ENCODE measurements around the gene RBM22.
"Not testable (repeated sequence)": the region's sequence is repeated elsewhere in the genome, so short reads cannot be mapped to it uniquely, and the experiment has no call there.

The RBM22 gene

GRCh38 chr5:150700594-150701377, at the start of gene RBM22:
Gene RBM22, minus strand, starts transcription at chr5:150701062. Its CDS starts 77 bp downstream, at chr5:150700985.
- FAIRE-seq = peak; percentile 95

GRCh38 chr5:150750469-150750868, 49.6 kb upstream of the RBM22 start:
- no peak for FAIRE-seq

- not testable (repeated sequence) for FAIRE-seq
Observed at GRCh38 chr5:150743142-150743488, 42.3 kb upstream of the RBM22 start.

- not testable (repeated sequence) for FAIRE-seq
Observed at GRCh38 chr5:150742455-150743141, 41.7 kb upstream of the RBM22 start.

GRCh38 chr5:150740992-150741391, 40.1 kb upstream of the RBM22 start:
- no peak for FAIRE-seq

GRCh38 chr5:150738862-150739261, 38.0 kb upstream of the RBM22 start:
- FAIRE-seq = no peak

GRCh38 chr5:150734579-150735384, 33.9 kb upstream of the RBM22 start:
- FAIRE-seq = no peak

- FAIRE-seq = no peak
Observed at GRCh38 chr5:150731669-150732242, 30.9 kb upstream of the RBM22 start.

- FAIRE-seq = no peak
Observed at GRCh38 chr5:150729859-150730258, 29.0 kb upstream of the RBM22 start.

- no peak for FAIRE-seq
Observed at GRCh38 chr5:150723845-150724244, 23.0 kb upstream of the RBM22 start.

- no peak for FAIRE-seq
Observed at GRCh38 chr5:150710165-150710564, 9.3 kb upstream of the RBM22 start.

GRCh38 chr5:150706776-150707390, 6.0 kb upstream of the RBM22 start:
- FAIRE-seq = no peak

- no peak for FAIRE-seq
Observed at GRCh38 chr5:150703762-150704161, 2.9 kb upstream of the RBM22 start.

GRCh38 chr5:150700246-150700593, 642 bp downstream of the RBM22 start:
- FAIRE-seq = no peak

GRCh38 chr5:150694612-150695011, 6.2 kb downstream of the RBM22 start:
- FAIRE-seq = no peak

GRCh38 chr5:150692276-150692675, 8.6 kb downstream of the RBM22 start:
- no peak for FAIRE-seq

- no peak for FAIRE-seq
Observed at GRCh38 chr5:150690760-150691159, 10.1 kb downstream of the RBM22 start.

- FAIRE-seq = no peak
Observed at GRCh38 chr5:150689120-150689519, 11.7 kb downstream of the RBM22 start.

GRCh38 chr5:150676578-150676977, 24.3 kb downstream of the RBM22 start:
- FAIRE-seq = no peak

- no peak for FAIRE-seq
Observed at GRCh38 chr5:150675069-150675468, 25.8 kb downstream of the RBM22 start.

- FAIRE-seq = no peak
Observed at GRCh38 chr5:150674341-150674821, 26.5 kb downstream of the RBM22 start.

- no peak for FAIRE-seq
Observed at GRCh38 chr5:150672884-150673275, 28.0 kb downstream of the RBM22 start.

Data from G401.6 (cell line).